ENCODE data around the gene SERPINA12.

GRCh38 chr14:94441531-94442205, 67.6 kb downstream of the SERPINA12 start:
- TF ChIP-seq, protein P1, sequence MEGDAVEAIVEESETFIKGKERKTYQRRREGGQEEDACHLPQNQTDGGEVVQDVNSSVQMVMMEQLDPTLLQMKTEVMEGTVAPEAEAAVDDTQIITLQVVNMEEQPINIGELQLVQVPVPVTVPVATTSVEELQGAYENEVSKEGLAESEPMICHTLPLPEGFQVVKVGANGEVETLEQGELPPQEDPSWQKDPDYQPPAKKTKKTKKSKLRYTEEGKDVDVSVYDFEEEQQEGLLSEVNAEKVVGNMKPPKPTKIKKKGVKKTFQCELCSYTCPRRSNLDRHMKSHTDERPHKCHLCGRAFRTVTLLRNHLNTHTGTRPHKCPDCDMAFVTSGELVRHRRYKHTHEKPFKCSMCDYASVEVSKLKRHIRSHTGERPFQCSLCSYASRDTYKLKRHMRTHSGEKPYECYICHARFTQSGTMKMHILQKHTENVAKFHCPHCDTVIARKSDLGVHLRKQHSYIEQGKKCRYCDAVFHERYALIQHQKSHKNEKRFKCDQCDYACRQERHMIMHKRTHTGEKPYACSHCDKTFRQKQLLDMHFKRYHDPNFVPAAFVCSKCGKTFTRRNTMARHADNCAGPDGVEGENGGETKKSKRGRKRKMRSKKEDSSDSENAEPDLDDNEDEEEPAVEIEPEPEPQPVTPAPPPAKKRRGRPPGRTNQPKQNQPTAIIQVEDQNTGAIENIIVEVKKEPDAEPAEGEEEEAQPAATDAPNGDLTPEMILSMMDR (IDR thresholded peaks at IDR 0.05), result no peak
- TF ChIP-seq, protein P2, sequence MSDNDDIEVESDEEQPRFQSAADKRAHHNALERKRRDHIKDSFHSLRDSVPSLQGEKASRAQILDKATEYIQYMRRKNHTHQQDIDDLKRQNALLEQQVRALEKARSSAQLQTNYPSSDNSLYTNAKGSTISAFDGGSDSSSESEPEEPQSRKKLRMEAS (CRISPR knock-in tag; IDR thresholded peaks at IDR 0.05), result no peak
- no peak for TF ChIP-seq JUN (CRISPR knock-in tag; IDR thresholded peaks at IDR 0.05)
- TF ChIP-seq ETV6 (CRISPR knock-in tag; IDR thresholded peaks at IDR 0.05), result no peak
- no peak for TF ChIP-seq FOXP1 (CRISPR knock-in tag; IDR thresholded peaks at IDR 0.05; ENCODE audit: borderline replicate concordance)
- TF ChIP-seq CREM (CRISPR knock-in tag; IDR thresholded peaks at IDR 0.05), result no peak
- TF ChIP-seq ZNF121 (CRISPR knock-in tag; IDR thresholded peaks at IDR 0.05), result no peak
- no peak for TF ChIP-seq ZBTB43 (CRISPR knock-in tag; IDR thresholded peaks at IDR 0.05)
- no peak for TF ChIP-seq ESRRA (CRISPR knock-in tag; IDR thresholded peaks at IDR 0.05; ENCODE audit: borderline replicate concordance)
- TF ChIP-seq ARID4B (CRISPR knock-in tag; IDR thresholded peaks at IDR 0.05; ENCODE audit: borderline replicate concordance), result no peak
- no peak for TF ChIP-seq CREB1 (CRISPR knock-in tag; IDR thresholded peaks at IDR 0.05)
- TF ChIP-seq USF2 (CRISPR knock-in tag; IDR thresholded peaks at IDR 0.05), result no peak
- TF ChIP-seq MYBL2 (CRISPR knock-in tag; IDR thresholded peaks at IDR 0.05), result no peak
- TF ChIP-seq HMGXB4 (CRISPR knock-in tag; IDR thresholded peaks at IDR 0.05), result no peak
